GM20431 (cell line): ENCODE data around the gene BUB3.
"Not testable (repeated sequence)": the region's sequence is repeated elsewhere in the genome, so short reads cannot be mapped to it uniquely, and the experiment has no call there.

Experiments used
- in situ Hi-C: fragments of 300-500 bp; cut with MseI, MboI; formaldehyde crosslinking; loops from one replicate; pipeline ENCODE4 v1.15.0; 2020; ENCODE audit warnings: low sequenced_read_pairs; ENCODE audit not compliant: unreplicated experiment

Gene BUB3

DNA sequence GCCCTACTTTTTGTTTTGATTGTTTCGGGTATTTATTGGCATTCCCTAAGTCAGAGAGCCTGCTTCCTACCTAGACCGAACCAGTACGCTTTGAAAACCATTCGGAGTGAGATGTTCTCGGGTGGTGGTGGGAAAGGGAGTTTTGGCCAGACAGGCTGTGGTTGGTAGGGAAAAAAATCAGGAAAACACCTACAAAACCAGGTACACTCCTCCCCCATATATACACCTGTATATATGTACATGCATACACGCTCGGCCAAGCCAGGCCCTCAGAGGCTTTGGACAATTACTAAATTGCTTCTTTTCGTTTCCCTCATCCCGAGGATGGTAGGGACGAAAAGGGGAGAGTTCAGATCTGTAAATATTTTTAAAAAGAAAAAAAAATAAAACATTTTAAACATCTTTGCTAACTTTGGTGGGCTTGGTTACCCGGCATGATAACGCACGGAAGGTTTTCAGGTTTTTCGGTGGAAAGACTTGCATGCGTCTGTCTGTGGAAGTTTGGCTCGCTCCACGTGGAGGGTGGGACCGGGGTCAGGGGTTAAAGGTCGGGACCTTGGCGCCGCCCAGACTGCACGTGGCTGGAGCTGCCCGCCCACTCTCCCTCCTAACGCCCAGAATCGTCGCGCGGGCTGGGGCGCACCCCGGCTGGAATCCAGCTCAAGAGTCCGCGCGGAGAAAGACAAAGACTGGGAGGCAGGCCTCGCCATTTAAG lies 3.8 kb upstream of the BUB3 start:
- in situ Hi-C loops, result no loop called here

DNA sequence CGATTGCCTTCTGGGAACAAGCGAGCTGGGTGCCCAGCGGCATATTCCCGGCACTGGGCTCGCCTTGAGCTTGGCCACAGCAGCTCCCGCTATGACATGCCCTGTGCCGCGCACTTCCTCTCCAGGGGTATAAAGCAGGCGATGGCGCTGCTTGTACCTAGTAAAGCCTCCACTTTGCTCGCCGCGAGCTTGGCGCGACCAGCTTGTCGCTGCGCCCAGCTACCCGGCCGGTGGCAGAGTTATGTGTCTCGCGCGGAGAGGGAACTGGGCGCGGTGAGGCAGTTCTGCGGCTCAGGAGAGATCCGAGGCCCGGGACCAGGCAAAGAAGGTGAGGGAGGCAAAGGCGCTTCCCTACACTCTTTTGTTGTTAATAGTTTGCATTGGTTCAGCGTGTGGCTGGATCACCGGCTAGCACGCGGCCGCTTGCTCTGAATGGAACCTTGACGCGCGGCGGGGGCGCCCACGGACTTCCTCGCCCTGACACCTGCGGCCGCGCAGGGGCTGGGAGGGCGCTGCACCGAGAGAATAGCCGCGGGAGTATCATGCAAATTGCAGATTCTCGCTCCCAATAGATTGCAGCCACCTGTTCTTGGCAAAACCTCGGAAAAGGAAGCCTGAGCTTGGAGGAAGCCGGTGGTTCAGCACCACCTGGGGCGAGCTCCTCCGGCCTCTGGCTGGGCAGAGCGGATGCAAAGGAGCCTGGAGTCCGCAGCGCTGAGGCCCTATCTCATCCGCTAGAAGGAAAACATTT lies 3.0 kb upstream of the BUB3 start:
- in situ Hi-C loops, result no loop called here

DNA sequence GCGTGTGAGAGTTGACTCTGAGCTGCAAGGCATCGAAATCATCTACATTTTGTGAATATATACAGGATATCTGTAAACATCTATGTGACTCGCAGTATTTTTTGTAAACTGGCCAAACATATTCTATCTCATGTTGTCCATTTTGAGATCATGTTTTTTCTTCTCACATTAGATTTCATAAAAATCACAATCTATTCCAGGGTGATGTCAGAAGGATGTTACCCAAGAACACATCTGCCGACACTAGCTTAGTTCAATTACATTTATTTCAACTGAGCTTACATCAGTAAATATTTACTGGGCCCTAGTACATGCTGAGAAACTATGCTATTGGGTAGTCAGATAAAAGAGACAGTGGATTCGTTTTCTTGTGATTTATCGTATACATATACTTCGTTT lies 2.5 kb upstream of the BUB3 start:
- in situ Hi-C loops, result no loop called here

GRCh38 chr10:123153486-123154091 lies 613 bp upstream of the BUB3 start:
- in situ Hi-C loops, result no loop called here

DNA sequence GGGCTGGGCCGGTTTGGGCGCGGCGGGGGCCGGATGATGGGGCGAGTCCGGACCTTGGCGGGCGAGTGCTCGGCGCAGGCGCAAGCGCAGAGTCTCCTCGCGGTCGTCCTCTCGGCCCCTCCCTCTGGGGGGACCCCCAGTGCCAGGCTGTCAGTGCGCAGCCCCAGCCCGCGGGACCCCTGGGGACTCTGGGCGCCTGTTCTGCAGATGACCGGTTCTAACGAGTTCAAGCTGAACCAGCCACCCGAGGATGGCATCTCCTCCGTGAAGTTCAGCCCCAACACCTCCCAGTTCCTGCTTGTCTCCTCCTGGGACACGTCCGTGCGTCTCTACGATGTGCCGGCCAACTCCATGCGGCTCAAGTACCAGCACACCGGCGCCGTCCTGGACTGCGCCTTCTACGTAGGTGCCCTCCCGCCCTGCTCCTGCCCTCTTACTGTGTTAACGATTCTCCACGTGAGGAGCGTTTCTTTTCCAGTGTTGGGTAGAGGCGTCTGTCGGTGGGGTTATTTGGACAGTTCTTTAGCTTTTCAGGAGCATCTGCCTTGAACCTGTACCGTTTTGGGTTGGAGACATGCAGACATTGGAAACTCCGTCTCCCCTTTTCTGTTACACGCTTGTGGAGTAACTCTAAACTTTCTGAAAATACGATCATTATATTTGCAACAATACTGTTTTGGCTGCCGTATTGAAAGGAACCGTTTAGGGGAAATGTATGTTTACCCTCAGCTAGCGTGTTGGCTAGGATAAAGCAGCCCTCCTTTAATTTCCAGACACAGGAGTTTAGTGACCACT lies 706 bp downstream of the BUB3 start:
- in situ Hi-C loops, result no loop called here

DNA sequence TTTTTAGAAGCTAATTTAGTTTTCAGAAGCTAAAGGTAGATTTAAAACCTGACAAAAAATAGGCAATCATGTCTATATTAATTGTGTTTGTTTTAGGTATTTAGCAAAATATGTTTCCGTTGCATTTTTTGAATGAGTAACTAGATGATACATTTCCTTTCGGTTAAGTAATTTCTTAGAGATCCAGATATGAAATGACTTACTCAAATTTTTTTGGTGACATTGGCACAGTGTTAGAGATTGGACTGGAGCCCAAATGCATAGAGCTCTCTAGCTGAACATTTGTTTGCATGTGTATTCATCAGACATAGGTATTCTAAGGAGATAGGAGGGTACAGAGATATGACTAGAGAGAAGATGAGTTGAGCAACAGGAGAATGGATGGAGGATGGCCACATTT lies 1.9 kb downstream of the BUB3 start:
- in situ Hi-C loops, result no loop called here

DNA sequence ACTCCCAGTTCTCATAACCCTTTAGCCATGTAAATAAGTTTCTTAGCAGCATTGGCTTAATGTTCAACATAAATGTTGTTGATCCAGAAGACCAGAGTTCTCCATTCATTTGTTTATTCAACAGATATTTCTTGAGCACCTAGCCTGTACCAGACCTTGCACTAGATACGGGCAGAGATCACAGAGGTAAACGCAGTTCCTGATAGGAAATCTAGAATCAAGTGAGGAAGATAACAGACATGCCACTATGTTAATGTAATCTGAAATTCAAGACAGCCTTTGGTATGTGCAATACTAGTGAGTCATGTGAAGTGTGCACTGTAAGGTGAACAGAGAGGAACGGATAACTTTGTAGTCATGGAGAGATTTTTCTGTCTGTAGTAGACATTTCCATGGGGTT lies 3.0 kb downstream of the BUB3 start:
- in situ Hi-C loops, result no loop called here

DNA sequence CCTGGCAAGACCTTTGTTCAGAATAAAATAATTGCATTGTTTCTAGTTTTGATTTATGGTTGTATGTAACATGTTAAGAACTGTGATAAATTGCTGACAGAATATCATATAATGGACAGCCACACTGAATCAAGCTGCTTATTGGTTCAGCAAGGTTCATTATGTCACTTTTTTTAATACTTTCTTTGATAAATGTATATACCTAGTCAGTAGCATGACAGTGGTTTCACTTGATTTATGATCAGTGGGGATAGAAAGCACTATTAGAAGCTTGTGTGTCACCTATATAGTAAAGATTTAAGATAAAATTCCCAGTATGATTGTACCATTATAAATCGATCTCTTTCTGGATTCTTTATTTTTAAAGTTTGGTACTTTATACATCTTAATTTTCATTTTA lies 4.5 kb downstream of the BUB3 start:
- in situ Hi-C loops, result no loop called here

DNA sequence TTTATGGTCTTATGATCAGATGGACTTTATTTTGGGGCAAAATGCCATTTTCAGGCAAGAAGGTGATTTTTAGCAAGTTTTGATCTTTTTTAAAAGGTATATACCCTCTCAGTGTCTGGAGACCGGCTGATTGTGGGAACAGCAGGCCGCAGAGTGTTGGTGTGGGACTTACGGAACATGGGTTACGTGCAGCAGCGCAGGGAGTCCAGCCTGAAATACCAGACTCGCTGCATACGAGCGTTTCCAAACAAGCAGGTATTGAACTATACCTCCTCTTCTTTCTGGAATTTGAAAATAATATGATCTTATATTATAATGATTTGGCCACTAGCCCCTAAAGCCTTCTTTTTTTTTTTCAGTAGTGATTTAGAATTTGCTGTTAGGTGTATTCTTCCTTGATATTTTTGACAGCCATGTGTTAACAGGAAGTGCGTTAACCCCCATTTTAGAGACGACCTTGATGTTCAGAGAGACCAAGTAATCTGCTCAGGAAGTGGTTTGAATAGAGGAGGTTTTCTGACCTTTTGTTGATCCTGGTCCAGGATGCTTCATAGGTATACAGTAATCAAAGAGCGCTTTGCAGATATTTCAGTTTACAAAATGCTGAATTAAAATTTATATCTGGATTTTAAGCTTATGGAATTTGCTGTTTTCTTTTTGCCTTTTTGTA lies 6.2 kb downstream of the BUB3 start:
- in situ Hi-C loops, result no loop called here

DNA sequence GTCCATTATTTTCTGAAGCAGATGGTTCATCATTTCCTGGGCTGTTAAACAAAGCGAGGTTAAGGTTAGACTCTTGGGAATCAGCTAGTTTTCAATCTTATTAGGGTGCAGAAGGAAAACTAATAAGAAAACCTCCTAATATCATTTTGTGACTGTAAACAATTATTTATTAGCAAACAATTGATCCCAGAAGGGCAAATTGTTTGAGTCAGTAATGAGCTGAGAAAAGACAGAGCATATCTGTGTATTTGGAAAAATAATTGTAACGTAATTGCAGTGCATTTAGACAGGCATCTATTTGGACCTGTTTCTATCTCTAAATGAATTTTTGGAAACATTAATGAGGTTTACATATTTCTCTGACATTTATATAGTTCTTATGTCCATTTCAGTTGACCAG lies 10.1 kb downstream of the BUB3 start:
- in situ Hi-C loops, result no loop called here

DNA sequence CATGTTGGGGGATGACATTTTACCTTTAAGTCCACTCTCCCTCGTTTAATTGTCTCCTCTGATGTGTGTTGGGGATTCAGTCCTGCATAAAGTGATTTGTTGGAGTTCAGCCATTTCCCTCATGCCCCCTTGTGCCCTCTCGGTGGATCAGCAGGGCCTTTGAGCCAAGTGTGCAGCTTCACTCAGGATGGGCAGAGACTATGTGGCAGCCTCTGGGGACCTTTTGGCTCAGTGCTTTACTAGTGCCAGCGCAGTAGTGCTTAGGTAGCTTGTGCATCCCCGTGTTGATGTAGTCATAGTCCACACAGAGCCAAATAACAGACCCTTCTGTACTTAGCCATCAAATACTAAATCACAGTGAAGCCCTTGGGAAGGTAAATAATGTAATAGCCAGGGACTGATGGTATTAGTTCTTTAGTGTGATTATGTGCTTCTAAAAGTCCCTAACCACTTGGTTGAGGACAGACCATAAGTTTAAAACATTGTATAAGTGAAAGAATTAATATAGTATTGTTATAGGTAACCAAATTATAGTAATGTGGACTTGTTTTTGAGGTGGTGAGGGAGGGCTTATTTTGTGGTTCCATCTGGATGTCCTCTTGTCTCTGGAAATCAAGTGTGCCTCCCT lies 11.4 kb downstream of the BUB3 start:
- in situ Hi-C loops, result no loop called here

DNA sequence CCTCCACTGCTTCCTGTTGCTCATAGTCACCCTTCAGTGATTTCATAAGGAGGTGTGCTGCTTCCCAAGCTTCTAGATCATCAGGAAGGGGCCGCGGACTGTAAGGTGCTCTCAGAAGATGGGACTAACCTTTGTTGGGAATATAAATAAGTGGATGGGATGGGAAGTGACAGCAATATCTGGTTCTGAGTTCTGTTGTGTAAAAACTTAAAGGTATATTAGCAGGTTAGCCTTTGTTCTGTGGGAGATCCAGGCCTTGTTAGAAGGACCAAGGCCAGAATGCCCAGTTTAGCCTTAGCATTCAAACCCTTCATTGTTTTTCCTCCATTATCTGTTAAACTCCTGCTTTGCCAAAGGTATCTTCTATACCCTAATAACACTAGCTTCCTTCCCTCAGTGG lies 12.4 kb downstream of the BUB3 start:
- in situ Hi-C loops, result no loop called here

DNA sequence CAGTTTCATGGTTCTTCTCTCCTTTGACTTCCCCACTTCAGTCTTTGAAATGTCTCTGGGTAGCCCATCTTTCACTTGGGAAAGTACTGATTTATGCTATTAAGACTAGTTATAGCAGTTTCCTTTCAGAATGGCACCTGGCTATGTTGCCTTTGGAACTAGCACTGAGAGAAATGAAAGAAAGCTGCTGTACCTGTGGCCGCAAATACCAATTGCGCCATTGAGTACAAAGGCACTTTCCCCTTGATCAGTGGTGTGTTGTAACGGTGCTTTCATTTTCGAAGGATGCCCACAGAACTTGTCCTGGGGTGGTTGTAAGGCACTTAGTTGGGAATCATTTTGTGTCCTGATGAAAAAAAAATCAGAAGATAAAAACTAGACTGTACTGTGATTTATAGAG lies 16.8 kb downstream of the BUB3 start:
- in situ Hi-C loops, result no loop called here

DNA sequence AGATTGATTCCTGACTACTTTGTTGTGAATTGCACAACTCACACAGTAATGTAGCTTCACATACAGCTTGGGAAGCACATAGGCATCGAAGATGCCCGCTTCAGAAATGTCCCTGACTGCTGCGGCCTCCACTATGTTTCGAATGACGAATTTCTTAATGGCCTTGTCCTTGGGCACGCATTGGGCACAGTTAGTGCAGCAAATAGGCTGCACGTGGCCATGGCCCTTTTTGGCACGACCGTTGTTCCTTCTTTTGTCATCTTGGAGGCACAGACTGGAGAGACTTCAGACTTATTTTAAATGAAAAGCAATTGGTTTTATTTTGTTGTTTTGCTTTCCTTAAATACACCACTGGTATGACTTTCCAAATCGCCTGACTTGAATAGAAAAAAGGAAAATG lies 17.4 kb downstream of the BUB3 start:
- in situ Hi-C loops, result not testable (repeated sequence)

DNA sequence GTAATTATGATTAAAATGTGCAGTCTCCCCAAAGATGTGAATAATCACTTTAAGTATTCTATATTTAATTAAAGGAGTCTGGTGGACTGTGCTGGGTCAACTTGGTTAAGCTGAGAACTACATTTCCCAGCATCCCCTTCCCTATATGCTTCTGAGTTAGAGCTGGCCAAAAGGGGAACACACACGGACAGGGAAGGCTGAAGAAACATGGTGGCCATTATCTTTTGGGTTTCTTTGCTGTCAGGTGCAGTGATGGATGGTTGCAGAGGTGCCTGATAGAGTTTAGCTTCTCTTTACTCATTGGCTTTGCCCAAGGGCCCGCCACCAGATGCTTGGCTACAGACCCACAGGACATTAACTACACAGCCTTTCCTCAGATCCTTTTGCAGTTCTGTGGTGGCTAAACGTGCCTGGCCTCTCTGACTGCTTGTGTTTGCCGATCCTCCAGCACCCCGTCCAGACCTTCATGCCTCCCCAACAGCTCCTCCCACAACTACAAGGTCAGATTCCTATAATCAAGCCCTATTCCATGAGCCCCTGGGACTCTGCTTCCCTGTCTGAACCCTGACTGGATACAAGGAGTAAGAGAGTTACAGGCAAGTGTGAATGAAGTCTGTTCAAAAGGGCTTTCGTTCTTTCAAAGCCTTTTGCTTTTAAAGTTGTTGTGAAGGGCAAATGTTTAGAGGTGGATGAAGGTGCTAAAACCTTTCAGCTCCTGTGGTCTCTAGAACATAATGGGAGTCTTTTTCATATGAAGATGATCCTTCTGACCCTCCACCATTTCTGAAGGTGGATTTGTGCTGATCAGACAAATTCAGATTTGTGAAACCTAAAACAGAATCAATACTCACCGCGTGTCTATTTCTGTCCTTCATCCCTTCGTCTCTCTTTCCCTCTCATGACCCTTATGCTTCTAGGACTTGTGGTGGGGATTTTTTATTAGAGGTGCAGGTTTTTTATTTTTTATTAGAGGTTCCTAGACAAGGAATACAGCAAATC lies 21.5 kb downstream of the BUB3 start:
- in situ Hi-C loops, result no loop called here

DNA sequence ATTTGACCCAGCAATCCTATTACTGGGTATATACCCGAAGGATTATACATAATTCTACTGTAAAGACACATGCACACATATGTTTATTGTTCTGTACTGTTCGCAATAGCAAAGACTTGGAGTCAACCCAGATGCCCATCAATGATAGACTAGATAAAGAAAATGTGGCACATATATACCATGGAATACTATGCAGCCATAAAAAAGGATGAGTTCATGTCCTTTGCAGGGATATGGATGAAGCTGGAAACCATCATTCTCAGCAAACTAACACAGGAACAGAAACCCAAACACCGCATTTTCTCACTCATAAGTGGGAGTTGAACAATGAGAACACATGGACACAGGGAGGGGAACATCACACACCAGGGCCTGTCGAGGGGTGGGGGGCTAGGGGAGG lies 24.2 kb downstream of the BUB3 start:
- in situ Hi-C loops, result not testable (repeated sequence)

DNA sequence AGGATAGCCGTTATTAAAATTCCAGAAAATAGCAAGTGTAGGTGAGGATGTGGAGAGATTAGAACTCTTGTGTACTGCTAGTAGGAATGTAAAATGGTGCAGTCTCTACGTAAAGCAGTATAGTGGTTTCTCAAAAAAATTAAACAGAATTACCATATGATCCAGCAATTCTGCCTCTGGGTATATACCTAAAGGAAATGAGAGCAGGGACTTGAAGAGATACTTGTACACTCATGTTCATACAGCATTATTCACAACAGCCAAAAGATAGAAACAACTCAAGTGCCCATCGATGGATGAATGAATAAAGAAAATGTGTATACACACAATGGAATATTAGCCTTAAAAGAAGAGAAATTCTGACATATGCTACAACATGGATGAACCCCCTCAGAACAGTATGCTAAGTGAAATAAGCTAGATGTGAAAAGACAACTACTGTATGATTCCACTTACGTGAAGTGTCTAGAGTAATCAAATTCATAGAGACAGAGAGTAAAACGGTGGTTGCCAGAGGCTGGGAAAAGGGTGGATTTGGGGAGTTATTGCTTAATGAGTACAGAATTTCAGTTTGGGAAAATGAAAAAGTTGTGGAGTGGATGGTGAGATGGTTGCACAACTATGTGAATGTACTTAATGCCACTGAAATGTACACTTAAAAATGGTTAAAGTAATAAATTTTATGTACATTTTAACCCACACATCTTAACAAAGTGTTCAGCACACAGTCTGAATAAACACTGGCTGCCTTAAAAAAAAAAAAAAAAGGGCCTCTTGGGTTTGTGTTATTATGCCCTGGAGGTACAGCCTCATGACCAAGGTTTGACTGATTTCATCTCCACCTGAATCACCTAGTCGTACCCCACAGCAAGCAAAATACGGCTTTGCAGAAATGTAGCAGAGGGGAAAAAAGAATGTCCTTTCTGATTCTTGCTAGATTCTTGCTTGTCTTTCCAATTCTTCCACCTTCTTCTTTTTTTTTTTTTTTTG lies 26.2 kb downstream of the BUB3 start:
- in situ Hi-C loops, result no loop called here
